GM18502 (cell line): ENCODE results near the gene ZNF280B.
"Not testable (repeated sequence)": the region's sequence is repeated elsewhere in the genome, so short reads cannot be mapped to it uniquely, and the experiment has no call there.

ENCODE experiments used
- ATAC-seq: cut with Tn5 transposase; IDR thresholded peaks from one replicate; pipeline ENCODE4 v1.9.1; 2021; ENCODE audit warnings: mild to moderate bottlenecking; ENCODE audit not compliant: unreplicated experiment, poor library complexity

The ZNF280B gene

DNA sequence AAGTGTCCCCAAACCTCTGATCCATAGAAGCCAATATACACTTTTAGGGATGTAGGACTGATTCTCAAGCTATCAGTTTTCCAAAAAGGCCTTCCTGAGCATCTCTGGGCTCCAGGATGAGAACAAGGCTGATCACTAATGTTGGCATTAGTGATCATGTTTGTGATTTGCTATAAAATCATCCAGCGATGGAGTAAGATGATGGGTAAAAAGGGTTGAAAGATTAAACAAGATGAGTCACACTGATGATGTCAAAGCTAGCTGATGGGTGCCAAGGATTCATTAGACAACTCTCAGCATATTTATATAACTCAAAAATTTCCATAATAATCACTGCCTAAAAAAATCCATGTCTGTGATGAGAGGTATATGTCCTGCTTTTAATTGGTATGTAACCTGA, 42.8 kb downstream of the ZNF280B start:
- no peak for ATAC-seq

DNA sequence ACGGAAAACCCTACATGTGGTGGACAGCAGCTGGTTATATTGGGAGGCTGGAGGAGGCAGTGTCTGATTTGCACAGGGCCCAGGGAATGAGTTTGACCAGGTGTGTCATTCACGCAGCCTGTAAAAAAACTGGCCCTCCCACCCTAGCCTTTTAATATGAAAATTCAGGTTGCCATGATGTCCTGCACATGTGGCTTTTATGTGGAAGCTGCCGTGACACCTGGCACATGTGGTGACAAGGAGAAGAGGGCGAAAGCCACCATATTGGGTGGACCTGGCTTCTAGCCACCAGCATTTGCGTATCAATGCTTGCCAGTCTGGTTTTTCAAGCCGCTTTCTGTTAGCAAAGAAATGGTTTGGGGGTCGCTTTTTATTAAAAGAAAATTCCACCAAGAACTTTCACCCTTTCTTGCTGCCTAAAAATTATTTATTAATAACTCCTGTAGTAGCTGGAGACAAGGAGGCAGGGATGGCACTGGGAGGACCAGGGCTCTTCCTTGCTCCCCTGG, 43.4 kb downstream of the ZNF280B start:
- no peak for ATAC-seq

GRCh38 chr22:22464541-22465054, 43.9 kb downstream of the ZNF280B start:
- no peak for ATAC-seq

DNA sequence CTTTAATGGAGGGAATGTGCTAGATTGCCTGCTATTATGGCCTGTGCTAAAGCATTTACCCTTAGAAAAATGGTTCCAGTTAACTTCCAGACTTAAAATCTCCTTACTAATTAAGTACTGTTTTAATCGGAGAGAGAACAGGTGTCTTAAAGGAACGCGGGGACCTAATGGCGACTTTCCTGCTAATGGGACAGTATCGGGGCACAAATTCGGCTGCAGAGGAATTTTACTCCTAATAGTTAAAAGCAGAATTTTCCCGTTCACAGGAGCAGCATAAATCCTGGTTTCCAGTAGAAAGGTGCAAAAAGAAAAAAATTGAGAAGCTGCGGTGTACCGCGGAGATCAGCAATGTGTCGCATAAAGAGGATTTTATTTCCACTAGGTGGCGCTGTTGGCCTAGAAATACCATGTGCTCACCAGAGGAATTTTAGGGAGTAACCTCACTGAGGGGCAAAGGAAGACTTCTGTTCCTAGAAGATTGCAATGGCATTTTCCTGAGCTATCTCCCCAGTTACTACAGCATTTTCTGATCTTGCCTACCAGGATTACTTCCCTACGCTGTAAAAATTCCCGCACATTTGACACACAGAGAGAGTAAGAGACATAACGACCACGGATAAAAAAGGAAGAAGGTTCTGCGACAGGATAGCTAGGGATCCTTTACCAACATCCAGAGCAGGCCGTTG, 44.5 kb downstream of the ZNF280B start:
- no peak for ATAC-seq

GRCh38 chr22:22462813-22463567, 45.6 kb downstream of the ZNF280B start:
- no peak for ATAC-seq

DNA sequence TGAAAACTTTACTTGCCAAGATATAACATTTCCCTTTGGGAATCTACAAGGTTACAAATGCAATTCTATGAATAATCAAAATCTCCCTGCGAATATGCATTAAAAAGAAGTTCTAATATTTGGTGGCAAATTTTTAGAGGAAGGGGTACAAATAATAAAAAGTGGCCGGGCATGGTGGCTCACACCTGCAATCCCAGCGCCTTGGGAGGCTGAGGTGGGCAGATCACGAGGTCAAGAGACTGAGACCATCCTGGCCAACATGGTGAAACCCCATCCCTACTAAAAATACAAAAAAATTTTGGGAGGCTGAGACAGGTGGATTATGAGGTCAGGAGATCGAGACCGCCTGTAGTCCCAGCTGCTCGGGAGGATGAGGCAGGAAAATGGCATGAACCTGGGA, 47.0 kb downstream of the ZNF280B start:
- ATAC-seq, result no peak

GRCh38 chr22:22461111-22461510, 47.4 kb downstream of the ZNF280B start:
- no peak for ATAC-seq

DNA sequence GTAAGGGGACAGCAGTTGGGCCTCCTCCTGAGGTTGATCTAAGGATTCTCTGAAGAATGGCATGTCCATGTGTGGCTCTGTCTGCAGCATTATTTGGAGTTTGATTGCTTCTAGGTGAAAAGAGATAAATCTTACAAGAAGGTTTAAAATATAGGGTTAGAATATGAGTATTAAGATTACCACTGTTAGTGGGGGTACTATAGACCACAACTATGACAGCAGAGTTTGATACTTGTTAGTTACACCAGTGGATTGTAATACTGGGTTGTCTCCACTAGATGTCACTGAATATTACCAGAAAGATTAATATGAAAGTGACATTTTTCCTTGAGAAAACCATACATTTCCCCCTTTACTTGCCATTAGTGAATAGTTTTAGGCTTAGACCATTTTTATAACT, 47.9 kb downstream of the ZNF280B start:
- no peak for ATAC-seq

DNA sequence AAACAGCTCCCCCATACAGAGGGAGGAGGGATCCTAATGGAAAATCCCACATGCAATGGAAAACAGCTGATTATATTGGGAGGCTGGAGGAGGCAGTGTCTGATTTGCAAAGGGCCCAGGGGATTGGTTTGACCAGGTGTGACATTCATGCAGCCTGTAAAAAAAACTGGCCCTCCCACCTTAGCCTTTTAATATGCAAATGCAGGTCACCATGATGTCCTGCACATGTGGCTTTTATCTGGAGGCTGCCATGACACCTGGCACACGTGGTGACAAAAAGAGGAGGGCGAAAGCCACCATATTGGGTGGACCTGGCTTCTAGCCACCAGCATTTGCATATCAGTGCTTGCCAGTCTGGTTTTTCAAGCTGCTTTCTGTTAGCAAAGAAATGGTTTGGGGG, 48.5 kb downstream of the ZNF280B start:
- ATAC-seq, result no peak

DNA sequence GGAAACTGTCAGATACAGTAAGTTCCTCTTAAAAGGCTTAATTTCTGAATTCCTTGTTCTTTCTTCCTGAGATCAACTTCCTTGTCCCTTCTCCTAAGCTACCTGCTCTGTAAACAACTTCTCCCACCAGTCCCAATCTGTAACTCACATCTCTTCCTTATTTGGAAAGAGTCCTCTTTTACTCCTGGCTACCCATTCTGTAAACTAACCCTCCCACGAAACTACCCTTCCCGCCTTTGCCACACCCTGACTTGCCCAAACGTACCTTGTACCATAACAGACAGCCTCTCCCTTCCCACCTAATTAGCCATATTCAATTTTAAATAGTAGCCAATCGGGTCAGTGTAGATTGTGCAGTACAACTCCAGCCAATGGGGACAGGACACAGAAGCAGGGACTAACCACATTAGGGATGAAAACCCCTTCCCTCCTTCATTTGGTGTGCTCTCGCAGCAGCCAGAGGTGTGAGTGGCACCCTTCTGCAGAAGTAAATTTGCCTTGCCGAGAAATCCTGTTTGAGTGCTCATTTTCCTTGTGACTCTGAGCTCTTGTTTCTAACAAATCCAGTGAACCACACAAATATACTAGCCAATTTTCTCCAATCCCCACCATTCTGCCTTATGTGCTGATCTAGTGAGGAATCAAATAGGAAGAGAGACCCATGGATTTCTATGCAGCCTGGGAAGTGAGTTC, 49.5 kb downstream of the ZNF280B start:
- ATAC-seq, result no peak

DNA sequence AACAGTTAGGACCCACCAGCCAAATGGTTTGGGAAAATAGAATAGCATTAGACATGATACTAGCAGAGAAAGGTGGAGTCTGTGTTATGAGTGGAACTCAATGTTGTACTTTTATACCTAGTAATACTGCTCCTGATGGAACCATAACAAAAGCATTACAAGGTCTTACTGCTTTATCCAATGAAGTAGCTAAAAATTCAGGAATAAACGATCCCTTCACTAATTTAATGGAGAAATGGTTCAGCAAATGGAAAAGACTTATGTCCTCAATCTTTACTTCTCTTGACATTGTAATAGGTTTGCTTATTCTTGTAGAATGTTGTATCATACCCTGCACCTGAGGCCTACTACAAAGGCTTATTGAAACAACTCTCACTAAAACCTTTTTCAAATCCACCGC, 50.2 kb downstream of the ZNF280B start:
- no peak for ATAC-seq

GRCh38 chr22:22454997-22455396, 53.5 kb downstream of the ZNF280B start:
- no peak for ATAC-seq

DNA sequence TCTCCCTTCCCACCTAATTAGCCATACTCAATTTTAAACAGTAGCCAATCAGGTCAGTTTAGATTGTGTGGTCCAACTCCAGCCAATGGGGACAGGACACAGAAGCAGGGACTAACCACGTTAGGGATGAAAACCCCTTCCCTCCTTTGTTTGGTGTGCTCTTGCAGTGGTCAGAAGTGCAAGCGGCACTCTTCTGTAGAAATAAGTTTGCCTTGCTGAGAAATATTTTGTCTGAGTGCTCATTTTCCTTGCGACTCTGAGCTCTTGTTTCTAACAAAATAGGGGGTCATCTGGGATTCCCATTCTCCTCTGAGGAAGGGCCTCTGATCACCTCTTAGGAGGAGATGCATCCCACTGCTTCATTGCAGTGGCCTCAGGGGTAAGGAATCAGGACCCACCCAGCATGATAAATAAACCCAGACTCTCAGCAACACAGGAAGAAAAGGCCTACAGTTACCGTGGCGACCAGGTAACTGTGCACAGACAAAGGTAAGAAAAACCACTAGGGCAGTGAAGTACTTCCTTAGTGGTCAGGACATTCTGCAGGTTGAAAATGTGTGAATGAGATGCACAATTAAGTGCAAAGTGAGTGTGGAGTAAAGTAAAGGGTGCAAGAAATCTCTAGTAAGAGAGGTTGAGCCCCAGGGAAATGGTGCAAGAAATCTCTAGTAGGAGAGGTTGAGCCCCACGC, 55.4 kb downstream of the ZNF280B start:
- no peak for ATAC-seq

DNA sequence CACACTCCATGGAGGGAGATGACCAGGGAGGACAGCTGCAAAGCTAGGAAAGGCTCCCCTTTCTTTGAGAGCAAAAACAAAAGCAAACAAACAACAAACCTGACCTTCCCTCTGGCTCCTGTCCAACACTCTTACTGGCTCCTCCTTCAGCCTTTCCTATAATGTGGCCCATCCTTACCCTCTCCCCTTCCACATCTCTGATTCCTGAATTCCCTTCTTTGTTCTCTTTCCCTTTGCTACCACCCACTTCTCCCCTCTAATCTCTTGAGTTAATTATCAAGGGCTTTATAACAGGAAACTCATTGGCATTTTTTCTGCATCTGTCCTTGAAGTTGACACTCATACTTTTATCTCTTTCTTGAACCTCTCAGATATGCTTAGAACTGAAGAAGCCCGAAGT, 56.3 kb downstream of the ZNF280B start:
- ATAC-seq, result no peak

- ATAC-seq, result peak; percentile 90
These were observed 58.2 kb downstream of the ZNF280B start for GRCh38 chr22:22450343-22450839.

DNA sequence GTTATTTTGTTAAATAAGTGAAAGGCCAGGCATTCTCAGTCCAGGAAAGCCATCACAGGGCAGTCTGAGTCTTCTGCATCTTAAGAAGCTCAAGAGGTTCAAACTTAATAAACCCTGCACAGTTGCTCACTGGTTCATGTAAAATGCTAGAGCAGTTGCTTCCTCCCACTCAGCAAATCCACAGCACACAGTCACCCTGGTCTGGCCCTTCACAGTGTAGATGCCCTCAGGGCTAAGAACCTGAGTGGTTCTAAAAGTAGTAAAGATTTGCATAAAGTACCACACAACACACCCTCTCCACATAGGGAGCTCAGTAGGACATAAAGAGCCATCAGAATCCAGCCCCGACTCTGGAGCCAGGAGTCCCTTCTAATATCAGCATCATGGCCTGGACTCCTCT, 58.7 kb downstream of the ZNF280B start:
- no peak for ATAC-seq

DNA sequence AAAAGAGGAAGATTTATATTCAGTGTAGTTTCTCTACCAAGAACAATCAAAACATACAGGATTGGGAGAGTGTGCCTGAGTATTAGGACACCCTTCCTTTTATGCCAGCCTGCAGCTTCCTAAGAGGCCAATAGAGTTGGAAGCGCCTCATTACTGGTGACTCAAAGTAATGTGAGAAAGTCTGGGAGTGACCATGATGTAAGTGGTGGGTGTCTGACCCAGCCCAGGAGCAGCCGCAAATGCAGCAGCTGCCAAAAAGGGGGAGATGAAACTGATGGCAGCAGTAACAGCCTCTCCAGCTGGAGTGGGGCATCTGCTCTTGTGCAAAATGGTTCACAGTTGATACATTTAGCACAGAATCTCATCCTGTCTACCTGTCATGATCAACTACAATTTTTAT, 62.0 kb downstream of the ZNF280B start:
- no peak for ATAC-seq

DNA sequence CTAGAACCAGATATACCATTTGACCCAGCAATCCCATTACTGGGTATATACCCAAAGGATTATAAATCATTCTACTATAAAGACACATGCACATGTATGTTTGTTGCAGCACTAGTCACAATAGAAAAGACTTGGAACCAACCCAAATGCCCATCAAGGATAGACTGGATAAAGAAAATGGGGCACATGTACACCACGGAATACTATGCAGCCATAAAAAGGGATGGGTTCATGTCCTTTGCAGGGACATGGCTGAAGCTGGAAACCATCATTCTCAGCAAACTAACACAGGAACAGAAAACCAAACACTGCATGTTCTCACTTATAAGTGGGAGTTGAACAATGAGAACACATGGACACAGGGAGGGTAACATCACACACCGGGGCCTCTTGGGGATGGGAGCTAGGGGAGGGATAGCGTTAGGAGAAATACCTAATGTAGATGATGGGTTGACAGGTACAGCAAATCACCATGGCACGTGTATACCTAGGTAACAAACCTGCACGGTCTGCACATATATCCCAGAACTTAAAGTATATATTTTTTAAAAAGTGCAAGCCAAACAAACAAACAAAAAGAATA, 64.4 kb downstream of the ZNF280B start:
- ATAC-seq, result not testable (repeated sequence)

- ATAC-seq, result no peak
These were observed 65.4 kb downstream of the ZNF280B start for GRCh38 chr22:22442928-22443709.
